Measurements from ENCODE around the gene SLC3A2. TPM values are rescaled to one million over a fixed set of nuclear protein-coding genes. Genes with fewer than 3 reads are reported as not detected.

Gene SLC3A2
- total and polyA plus RNA-seq, 2 donors (not counting 3 experiments of a cell fraction or from before 2014, with no cell fraction given), result 208 to 337 TPM

DNA sequence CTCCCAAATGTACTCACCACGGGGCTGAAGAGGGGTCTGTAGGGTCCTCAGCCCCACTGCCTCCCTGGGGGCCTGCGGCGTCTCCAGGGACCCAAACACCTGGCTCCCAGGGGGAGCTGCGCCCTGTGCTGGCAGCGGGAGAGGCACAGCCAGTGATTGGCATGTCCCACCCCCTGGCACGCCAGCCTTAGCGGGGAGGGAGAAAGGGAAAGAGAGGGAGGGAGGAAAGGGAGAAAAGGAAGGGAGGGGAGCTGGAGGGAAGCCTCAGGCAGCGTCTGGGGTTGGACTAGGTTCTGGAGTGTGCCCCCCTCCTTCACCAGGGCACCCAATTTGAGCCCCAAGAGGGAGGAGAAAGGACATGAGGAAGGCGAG is 40.5 kb downstream of the SLC3A2 start, which contains the start of gene CHRM1:
TSS of gene CHRM1 (minus strand) at position 163 of the 372 bp plus-strand sequence. CDS start 10,263 bp downstream, outside the sequence.
- TF ChIP-seq FOS (IDR thresholded peaks at IDR 0.05; ENCODE audit: borderline replicate concordance, insufficient read depth, low read length), result no peak
- TF ChIP-seq, protein P1, sequence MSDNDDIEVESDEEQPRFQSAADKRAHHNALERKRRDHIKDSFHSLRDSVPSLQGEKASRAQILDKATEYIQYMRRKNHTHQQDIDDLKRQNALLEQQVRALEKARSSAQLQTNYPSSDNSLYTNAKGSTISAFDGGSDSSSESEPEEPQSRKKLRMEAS (IDR thresholded peaks at IDR 0.05; ENCODE audit: insufficient read depth, insufficient read length), result no peak
- TF ChIP-seq POLR2A (IDR thresholded peaks at IDR 0.05; ENCODE audit: low read depth, low read length), result no peak
- no peak for TF ChIP-seq EZH2 (IDR thresholded peaks at IDR 0.05; ENCODE audit: borderline replicate concordance, low read depth, low read length, severe bottlenecking)
- DNase-seq (ENCODE audit: low read depth, low spot score) (no peak), FAIRE-seq (no peak)
- no peaks in the 10 kb centered on the region for H3K9me3 ChIP-seq (replicated peaks; ENCODE audit: control insufficient read depth, insufficient read depth, low read length)
- no peak within 1 kb of the TSS for H3K4me2 ChIP-seq (ENCODE audit: insufficient read depth, low read length)
- no TSS peak for BruUV-seq (replicated peaks)
- H2AFZ ChIP-seq (ENCODE audit: low read depth, low read length), result no peak within 1 kb of the TSS
- H3K9me1 ChIP-seq (replicated peaks; ENCODE audit: control insufficient read depth, extremely low read depth, insufficient read depth, low read length), result no peaks in the 10 kb centered on the region
- intact Hi-C loops (cut with micrococcal nuclease) (loop anchor here (1.0 kb wide), 1 partner anchor 12 kb away; no protein-coding TSS in a partner anchor), dilution Hi-C loops (cut with MboI; ENCODE audit: extremely low pct_ligation_motif_present, low sequenced_read_pairs) (no loop called here)
- H3K9ac ChIP-seq (replicated peaks; ENCODE audit: extremely low read depth, insufficient read depth, low read length), result no peak within 1 kb of the TSS
- H3K4me1 ChIP-seq (ENCODE audit: control insufficient read depth, extremely low read depth, insufficient read depth, low read length), result peaks cover 6% of the 10 kb centered on the region
- CTCF ChIA-PET, result interaction anchor here (1.2 to 7.8 kb wide), 3 partner anchors 11 to 103 kb away, joined by 5 to 51 read pairs (median 28); no protein-coding TSS in a partner anchor
- H3K79me2 ChIP-seq (ENCODE audit: control insufficient read depth, insufficient read depth, low read length), result no peaks in the 10 kb centered on the region
- H4K20me1 ChIP-seq (replicated peaks; ENCODE audit: control insufficient read depth, extremely low read depth, insufficient read depth, low read length), result no peaks in the 10 kb centered on the region
- POLR2A ChIA-PET, result no interaction called here
- peaks cover 29 to 38% of the 10 kb centered on the region in 2 experiments for H3K27me3 ChIP-seq (ENCODE audit: control insufficient read depth in 2 of 2, insufficient read depth in 2 of 2, low read length in 2 of 2)
- H3K4me3 ChIP-seq (replicated peaks in 1 of 3; ENCODE audit: insufficient read depth in 1 of 3, low read depth in 1 of 3, low read length in 3 of 3), result no peak within 1 kb of the TSS
- no peaks in the 10 kb centered on the region for H3K36me3 ChIP-seq (ENCODE audit: control insufficient read depth in 2 of 2, extremely low read depth in 1 of 2, insufficient read depth in 2 of 2, low read length in 2 of 2)
- no peak within 1 kb of the TSS for H3K27ac ChIP-seq (ENCODE audit: insufficient read depth, low read depth, low read length)

GRCh38 chr11:62921573-62922188 is 41.0 kb downstream of the SLC3A2 start:
- BruUV-seq (replicated peaks), result no TSS peak
- Histone ChIP-seq H3K9me1 (replicated peaks; ENCODE audit: control insufficient read depth, extremely low read depth, insufficient read depth, low read length) (no peaks in the 10 kb centered on the region), H3K4me2 (ENCODE audit: insufficient read depth, low read length) (no peak overlapping the region), H3K36me3 (ENCODE audit: control insufficient read depth in 2 of 2, extremely low read depth in 1 of 2, insufficient read depth in 2 of 2, low read length in 2 of 2) (no peaks in the 10 kb centered on the region), H3K9me3 (replicated peaks; ENCODE audit: control insufficient read depth, insufficient read depth, low read length) (no peaks in the 10 kb centered on the region), H3K9ac (replicated peaks; ENCODE audit: extremely low read depth, insufficient read depth, low read length) (no peak overlapping the region), H3K27me3 (ENCODE audit: control insufficient read depth in 2 of 2, insufficient read depth in 2 of 2, low read length in 2 of 2) (peaks cover 32 to 42% of the 10 kb centered on the region in 2 experiments), H3K27ac (ENCODE audit: insufficient read depth, low read depth, low read length) (no peak overlapping the region), H2AFZ (ENCODE audit: low read depth, low read length) (no peak overlapping the region), H3K4me1 (ENCODE audit: control insufficient read depth, extremely low read depth, insufficient read depth, low read length) (peaks cover 6% of the 10 kb centered on the region), H3K79me2 (ENCODE audit: control insufficient read depth, insufficient read depth, low read length) (no peaks in the 10 kb centered on the region), H4K20me1 (replicated peaks; ENCODE audit: control insufficient read depth, extremely low read depth, insufficient read depth, low read length) (no peaks in the 10 kb centered on the region), H3K4me3 (replicated peaks in 1 of 3; ENCODE audit: insufficient read depth in 1 of 3, low read depth in 1 of 3, low read length in 3 of 3) (no peak overlapping the region)
- dilution Hi-C loops (cut with MboI; ENCODE audit: extremely low pct_ligation_motif_present, low sequenced_read_pairs), result no loop called here
- FAIRE-seq (no peak), DNase-seq (ENCODE audit: low read depth, low spot score) (no peak)
- ChIA-PET POLR2A (no interaction called here), CTCF (interaction anchor here (1.2 to 7.8 kb wide), 4 partner anchors 12 to 114 kb away, joined by 5 to 51 read pairs (median 17); no protein-coding TSS in a partner anchor)
- intact Hi-C loops (cut with micrococcal nuclease), result loop anchor here (1.0 kb wide), 1 partner anchor 12 kb away; no protein-coding TSS in a partner anchor
- TF ChIP-seq, protein P1 (IDR thresholded peaks at IDR 0.05; ENCODE audit: insufficient read depth, insufficient read length), result no peak
- TF ChIP-seq JUN (IDR thresholded peaks at IDR 0.05; ENCODE audit: borderline replicate concordance, insufficient read depth, insufficient read length, low read depth), result no peak
- no peak for TF ChIP-seq FOS (IDR thresholded peaks at IDR 0.05; ENCODE audit: borderline replicate concordance, insufficient read depth, low read length)
- TF ChIP-seq GATA2 (IDR thresholded peaks at IDR 0.05; ENCODE audit: insufficient read depth, insufficient read length, low read depth, low read length), result no peak
- TF ChIP-seq POLR2AphosphoS5 (IDR thresholded peaks at IDR 0.05; ENCODE audit: insufficient read depth, low read depth, low read length), result no peak
- no peak for TF ChIP-seq CTCF (IDR thresholded peaks at IDR 0.05; ENCODE audit: extremely low read depth in 1 of 2, insufficient read depth in 1 of 2, low read depth in 1 of 2, low read length in 2 of 2)
- no peak for TF ChIP-seq EZH2 (IDR thresholded peaks at IDR 0.05; ENCODE audit: borderline replicate concordance, low read depth, low read length, severe bottlenecking)
- no peak for TF ChIP-seq MYC (IDR thresholded peaks at IDR 0.05; ENCODE audit: low read depth, low read length)
- no peak for TF ChIP-seq POLR2A (IDR thresholded peaks at IDR 0.05; ENCODE audit: low read depth, low read length)

Data from endothelial cell of umbilical vein (primary cell).